H54 (cell line): ENCODE results near the gene CFAP77.

Experiments
- DNase-seq: peaks from one replicate; pipeline ENCODE4 v3.0.0; 2011; ENCODE audit warnings: low spot score, mixed read lengths; ENCODE audit not compliant: insufficient read length
- FAIRE-seq: peaks from 3 replicates; lab custom pipeline; 2011; peaks lifted over from hg19 to GRCh38; lab: Jason Lieb, UNC
- POLR2A ChIP-seq: IDR thresholded peaks from 2 replicates; pipeline ENCODE4 v1.6.1; 2011; ENCODE audit warnings: low read depth, mild to moderate bottlenecking, low read length

The CFAP77 gene

DNA sequence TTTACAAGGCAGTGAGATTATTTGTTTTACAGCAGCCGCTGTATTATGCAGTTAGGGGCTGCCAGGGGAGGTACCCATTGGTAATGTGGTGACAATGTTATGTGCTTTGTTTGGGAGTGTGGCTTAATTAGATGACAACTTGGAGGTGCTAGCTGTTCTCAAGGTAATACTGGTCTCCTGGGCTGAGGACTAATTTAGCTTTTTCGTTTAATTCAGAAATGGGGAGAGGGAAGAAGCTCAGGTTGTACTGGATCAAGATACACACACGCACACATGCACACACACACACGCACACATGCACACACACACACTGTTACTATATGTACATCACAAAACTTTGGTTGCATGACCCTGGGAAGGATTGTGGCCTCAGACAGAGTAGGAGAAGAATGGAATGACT is 37.9 kb downstream of the CFAP77 start:
- TF ChIP-seq POLR2A = no peak
- no peak for FAIRE-seq
- no peak for DNase-seq

DNA sequence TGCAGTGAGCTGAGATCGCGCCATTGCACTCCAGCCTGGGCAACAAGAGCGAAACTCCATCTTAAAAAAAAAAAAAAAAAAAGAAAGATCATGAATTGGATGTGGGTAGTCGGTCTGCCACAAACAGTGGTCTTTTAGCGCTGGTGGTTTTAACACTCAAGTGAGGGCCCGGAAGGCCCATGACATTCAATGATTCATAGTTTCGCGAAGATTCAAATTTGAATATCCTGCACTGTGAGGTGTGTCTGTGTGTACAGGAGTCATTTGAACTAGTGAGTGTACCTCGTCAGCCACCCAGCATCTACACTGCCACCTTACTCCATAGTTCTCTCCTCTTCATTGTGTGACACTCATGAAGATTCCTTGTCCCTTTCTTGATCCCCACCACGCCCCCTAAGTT is 41.3 kb downstream of the CFAP77 start:
- no peak for TF ChIP-seq POLR2A
- DNase-seq (no peak), FAIRE-seq (no peak)

DNA sequence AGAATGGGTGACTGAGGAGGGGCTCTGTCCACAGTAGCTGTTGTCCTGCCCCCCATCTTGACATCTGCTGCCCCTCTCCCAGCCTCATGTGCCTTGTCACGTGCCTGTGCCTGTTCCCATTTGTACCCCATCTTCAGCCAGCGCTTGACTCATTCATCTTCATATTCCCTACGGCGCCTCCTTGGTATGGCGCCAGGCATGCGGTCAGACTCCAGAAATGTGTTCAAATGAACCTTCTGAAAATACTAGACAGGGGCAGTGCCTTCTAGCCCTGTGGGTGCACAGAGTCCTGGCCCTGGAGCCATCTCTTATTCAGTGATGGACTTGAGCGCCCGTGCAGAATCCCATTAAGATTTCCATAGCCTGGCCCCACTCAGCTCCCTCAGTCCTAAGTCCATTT is 46.2 kb downstream of the CFAP77 start:
- no peak for TF ChIP-seq POLR2A
- no peak for DNase-seq
- no peak for FAIRE-seq

DNA sequence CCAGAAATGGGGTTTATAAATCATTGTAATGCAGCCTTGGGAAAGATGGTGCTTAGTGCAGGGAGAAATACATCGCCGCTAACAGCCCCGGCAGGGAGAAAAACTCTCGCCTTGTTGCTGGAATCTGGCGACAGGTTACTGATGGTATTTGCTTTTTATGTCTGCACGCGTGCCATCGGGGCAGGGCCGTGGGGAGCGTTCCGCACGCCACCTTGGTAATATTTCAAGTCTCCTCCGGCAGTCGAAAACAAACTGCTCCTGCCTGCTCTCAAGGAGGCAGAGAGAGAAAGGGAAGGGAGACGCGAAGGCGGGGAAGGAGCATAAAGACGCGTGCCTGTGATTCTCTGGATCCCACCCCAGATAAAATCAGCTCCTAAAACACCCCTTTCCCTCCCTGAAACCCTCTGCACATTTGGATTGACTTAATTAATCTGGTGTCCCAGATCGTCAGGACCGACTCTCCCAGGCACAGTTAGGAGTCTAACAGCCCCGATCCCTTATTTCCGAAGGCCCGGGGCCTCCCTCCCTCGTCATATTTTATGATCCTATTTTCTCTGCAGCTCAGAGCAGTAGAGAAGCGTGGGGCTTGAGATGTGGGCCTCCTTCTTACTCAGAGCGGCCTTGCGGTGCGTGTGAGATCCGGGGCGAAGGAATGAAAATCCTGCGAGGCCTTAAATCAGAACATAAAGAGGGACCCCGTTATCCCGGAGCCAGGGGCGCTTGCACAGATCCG is 47.7 kb downstream of the CFAP77 start:
- DNase-seq (no peak), FAIRE-seq (no peak)
- TF ChIP-seq POLR2A = no peak

DNA sequence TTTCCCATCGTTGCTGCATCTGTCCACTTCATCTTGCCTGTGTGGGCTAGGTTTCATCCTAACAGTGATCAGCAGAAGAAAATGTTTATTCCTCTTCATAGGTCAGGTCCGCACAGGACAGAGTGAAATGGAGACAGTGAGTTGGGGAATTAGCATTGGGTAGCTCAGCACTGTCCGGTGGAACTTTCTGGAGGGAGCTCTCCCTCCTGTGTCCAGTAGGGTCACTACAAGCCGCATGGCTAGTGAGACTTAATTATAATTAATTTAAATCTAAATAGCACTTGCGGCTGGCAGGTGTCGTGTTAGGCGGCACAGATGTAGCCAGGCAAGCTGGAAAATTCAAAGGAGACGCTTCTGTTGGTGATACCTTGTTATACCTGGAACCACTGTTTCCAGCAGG is 48.4 kb downstream of the CFAP77 start:
- no peak for TF ChIP-seq POLR2A
- DNase-seq = no peak
- FAIRE-seq = no peak

DNA sequence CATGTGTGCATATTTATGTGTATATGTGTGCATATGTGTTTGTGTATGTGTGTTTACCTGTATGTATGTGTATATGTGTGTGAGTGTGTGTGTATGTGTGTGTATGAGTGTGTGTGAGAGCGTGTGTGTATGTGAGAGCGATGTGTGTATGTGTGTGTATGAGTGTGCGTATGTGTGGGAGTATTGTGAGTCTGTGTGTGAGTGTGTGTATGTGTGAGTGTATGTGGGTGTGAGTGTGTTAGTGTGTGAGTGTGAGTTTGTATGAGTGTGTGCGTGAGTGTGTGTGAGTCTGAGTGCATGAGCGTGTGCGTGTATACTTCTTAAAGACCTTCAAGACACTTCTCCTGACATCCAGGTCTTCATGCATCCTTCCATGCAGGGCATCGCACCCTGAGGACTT is 49.6 kb downstream of the CFAP77 start:
- no peak for TF ChIP-seq POLR2A
- DNase-seq (no peak), FAIRE-seq (no peak)

DNA sequence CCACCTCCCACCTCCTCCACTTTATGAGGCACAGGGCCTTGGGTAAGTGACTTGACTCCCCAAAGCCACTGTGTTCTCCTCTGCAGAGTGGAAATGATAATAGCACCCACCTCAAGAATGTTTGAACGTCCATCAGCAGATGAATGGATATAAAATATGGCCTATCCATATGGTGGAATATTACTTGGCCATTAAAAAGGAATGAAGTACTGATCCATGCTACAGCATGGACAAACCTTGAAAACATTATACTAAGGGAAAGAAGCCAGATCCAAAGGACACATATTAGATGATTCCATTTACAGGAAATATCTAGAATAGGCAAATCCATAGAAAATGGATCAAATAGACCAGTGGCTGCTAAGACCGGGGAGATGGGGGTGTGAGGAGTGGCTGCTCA is 50.2 kb downstream of the CFAP77 start:
- FAIRE-seq = no peak
- TF ChIP-seq POLR2A = no peak
- no peak for DNase-seq

DNA sequence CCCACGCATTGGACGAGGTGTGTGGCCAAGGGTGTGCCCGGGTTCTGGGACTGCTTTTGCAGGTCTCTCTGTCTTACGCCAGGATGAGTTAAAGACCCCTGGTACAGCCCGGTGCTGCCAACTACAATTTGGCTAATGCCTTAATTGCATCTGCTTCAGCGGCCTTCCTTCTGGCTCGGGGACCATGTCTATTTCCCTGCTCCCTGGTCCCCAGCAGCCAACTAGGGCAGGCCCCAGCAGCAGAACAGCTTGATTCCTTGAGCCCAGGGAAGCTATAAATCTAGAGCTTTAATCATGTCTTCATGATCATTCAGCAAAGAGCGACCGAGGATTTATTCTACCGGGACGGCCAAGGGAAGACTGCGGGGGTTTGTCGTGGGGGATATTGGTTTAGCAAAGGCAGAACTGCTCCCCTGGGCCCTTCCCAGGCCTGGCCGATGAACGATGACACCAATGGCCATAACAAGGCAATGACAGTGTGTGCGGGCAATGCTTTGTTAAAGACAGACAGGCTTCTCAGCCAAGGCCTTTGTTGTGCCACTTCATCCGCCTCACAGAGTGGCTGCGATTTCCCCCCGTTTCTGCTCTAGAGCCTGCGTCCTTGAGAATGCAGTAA is 51.4 kb downstream of the CFAP77 start:
- TF ChIP-seq POLR2A = no peak
- FAIRE-seq (no peak), DNase-seq (no peak)

DNA sequence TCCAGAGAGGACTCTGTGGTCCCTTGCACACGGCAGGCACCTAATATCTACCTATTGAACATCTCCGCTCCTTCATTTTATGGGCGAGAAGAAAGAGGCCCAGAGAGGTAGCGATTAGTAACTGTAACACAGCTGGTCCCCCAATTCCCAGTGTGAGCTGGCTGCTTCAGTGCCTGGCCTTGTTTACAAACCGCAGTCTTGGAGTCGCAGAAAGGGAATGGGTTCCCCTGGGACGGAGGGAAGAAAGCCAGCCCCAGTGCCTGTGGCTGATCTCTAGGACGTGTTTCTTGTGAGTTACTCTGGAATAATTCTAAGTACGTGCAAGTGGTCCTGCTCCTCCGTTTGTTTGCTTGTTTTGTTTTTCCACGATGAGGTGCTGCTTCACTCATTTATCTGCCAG is 52.0 kb downstream of the CFAP77 start:
- no peak for TF ChIP-seq POLR2A
- FAIRE-seq = no peak
- DNase-seq = no peak

DNA sequence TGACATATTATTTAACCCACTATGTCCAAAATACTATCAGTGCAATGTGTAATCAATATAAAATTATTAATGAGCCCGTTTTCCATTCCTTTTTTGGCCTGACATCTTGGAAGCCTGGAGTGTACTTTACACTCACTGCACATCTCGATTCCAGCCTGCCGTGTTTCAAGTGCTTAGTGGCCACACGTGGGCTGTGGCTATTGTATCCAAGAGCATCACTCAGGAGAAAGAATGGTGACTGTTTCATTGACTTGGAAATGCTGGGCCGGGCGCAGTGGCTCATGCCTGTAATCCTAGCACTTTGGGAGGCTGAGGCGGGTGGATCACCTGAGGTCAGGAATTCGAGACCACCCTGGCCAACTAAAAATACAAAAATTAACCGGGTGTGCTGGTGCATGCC is 54.5 kb downstream of the CFAP77 start:
- DNase-seq = no peak
- FAIRE-seq = no peak
- no peak for TF ChIP-seq POLR2A

DNA sequence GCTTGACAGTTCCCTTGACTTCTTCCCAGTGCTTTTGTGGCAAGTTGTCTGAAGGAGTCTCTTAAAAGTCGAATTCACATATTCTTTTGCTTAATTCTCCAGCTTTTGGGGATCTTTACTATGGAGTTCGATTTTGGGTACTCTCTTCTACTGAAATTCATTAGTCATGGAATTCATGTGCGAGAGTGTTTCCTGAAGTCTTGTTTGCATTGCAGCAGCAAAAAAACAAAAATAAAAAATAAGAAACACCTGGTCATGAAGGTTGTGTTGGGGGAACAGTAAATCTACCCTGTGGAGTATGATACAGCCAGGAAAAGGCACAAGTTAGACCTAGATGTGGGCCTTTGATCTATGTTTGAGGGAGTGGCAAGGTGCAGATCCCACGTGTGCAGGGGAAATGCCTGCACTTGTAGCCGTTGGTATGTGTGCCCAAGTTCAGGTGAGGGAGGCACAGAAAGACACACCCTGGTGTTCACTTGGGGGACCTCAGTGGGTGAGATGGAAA is 55.2 kb downstream of the CFAP77 start:
- no peak for FAIRE-seq
- TF ChIP-seq POLR2A = no peak
- no peak for DNase-seq

DNA sequence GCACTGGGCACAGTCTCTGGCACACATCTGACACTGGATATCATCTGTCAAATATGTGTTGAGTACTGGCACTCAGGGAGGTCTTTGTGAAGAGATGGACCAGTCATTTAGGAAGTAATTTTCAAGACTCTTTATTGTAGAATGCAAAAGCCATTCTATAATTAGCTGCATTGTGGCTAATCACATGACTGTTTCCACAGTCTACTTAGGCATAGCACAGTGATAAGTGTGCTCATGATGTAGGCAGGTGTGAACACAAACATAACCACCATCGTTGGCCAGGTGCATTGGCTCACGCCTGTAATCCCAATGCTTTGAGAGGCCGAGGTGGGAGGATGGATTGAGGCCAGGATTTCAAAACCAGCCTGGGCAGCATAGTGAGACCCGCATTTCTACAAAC is 62.2 kb downstream of the CFAP77 start:
- FAIRE-seq (no peak), DNase-seq (no peak)
- no peak for TF ChIP-seq POLR2A

DNA sequence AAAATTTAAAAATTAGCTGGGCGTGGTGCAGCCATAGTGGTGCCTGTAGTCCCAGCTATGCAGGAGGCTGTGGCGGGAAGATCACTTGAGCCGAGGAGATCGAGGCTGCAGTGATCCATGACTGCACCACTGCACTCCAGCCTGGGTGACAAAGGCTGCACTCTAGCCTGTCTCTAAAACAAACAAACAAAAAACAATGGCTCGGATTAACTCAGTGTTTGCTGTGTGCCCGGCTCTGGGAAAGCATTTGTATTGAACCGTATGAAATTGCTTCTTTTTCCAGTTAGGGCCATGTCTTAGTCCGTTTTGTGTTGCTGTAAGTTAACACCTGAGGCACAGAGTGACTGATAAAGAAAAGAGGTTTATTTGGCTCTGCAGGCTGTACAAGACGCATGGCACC is 62.6 kb downstream of the CFAP77 start:
- TF ChIP-seq POLR2A = no peak
- FAIRE-seq (no peak), DNase-seq (no peak)

DNA sequence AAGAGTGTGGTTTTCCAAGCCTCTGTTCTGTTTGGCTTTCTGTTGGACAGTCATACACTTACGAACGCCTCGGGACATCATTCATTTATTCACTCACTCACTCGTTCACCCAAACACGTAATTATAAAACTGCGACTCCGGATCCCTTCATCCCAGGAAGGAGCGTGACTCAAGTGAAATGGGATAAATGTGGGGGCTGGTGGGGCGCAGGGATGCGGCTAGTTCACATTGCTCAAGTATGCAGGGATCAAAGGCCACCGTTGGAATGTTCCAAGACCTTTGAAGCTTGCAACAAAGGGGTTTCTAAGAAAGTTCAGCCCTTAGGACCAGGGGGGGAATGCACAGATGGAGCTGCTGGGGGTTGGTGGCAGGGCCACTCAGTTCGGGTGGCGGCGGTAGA is 64.2 kb downstream of the CFAP77 start:
- FAIRE-seq = no peak
- TF ChIP-seq POLR2A = no peak
- DNase-seq = no peak
